GM20431 (cell line): Measurements from ENCODE around the gene MBD3.
"Not testable (repeated sequence)": the region's sequence is repeated elsewhere in the genome, so short reads cannot be mapped to it uniquely, and the experiment has no call there.

Experiments
- in situ Hi-C: fragments of 300-500 bp; cut with MseI, MboI; formaldehyde crosslinking; loops from one replicate; pipeline ENCODE4 v1.15.0; 2020; ENCODE audit warnings: low sequenced_read_pairs; ENCODE audit not compliant: unreplicated experiment

MBD3 gene, protein sequence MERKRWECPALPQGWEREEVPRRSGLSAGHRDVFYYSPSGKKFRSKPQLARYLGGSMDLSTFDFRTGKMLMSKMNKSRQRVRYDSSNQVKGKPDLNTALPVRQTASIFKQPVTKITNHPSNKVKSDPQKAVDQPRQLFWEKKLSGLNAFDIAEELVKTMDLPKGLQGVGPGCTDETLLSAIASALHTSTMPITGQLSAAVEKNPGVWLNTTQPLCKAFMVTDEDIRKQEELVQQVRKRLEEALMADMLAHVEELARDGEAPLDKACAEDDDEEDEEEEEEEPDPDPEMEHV

DNA sequence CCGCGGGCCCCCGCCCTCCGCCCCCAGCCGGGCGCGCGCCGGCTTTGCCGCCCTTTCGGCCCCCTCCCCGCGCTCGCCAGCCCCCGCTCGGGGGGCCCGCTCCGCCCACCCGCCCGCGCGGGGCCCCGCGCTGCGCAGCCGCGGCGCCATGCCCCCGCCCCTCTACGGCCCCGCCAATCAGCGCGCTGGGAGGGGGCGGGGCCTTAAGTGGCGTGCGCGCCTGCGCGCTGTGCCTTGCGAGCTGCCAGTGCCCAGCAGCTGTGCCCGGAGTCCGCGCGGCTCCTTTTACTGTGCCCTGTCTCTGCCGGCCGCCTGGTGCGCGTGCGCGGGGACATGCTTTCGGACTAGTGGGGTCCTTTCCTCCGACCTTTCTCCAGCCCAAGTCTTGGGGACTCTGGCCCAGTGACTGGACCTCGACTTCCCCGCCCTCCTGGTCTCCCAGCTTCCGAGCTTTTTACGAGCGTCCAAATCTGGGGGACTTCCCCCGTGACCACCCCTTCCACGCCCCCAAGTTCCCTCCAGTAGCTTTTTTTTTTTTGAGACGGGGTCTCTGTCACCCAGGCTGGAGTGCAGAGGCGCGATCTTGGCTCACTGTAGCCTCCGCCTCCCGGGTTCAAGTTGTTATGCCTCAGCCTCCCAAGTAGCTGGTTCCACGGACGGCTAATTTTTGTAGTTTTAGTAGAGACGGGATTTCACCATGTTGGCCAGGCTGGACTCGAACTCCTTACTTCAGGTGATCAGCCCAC is at the start of gene MBD3:
TSS of gene MBD3 (minus strand) at position 111 of the 746 bp plus-strand sequence. CDS start 234 bp downstream, outside the sequence.
- in situ Hi-C loops, result no loop called here

- in situ Hi-C loops, result not testable (repeated sequence)
Measured at GRCh38 chr19:1640893-1641448, 48.3 kb upstream of the MBD3 start.

- in situ Hi-C loops, result no loop called here
Measured at GRCh38 chr19:1636325-1637236, 43.9 kb upstream of the MBD3 start.

DNA sequence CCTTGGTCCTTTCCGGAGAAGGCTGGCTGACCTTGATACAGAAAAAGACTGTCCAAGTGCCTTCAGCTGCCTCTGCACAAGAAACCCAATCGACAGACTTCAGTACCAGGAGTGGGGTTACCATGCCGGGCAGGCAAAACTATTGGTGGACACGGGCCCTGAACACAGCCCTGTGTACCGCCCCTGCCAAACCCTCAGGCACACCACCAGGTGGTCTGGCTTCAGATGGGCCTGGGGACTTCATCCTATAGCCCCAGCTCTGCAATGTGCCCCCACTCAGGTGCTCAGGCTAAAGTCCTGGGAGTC is 42.2 kb upstream of the MBD3 start:
- in situ Hi-C loops, result no loop called here

- in situ Hi-C loops, result no loop called here
Measured at GRCh38 chr19:1634242-1634937, 41.7 kb upstream of the MBD3 start.

- in situ Hi-C loops, result no loop called here
Measured at GRCh38 chr19:1633269-1633826, 40.7 kb upstream of the MBD3 start.

DNA sequence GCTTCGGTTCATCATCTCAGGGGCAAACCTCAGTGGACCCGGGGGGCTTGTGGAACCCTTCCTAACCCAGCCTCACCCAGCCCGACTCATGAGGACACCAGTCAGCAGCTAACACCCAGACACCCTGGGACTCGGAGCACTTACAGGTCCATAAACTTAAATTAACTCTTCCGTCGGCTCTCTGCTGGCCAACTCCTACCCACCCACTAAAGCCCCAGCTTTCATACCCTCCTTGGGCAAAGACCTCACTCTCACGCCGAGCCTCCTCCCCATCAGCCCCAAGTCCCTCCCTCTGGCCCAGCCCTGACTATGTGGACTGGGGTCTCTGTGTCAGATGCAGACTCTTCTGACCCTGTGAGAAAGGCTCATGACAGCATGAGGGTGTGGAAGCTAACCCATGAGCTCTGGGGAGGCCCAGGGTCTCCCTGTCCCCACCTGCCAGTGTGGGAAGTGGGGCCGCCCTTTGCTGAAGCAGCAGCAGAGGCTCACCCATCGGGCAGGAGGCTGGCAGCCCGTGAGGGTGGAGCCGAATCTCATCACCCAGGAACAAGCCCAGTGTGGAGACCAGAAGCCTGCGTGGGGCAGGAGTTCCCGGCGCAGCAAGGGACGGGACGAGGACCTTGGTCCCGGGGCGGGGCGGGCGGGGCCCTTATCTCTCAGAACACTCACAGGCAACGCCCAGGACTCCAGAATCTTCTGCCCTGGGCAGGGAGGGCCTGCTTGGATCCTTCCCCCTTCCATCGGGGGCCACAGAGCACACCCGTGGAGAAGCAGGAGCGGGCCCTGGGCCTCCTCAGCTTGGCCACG is 40.0 kb upstream of the MBD3 start:
- in situ Hi-C loops, result no loop called here

DNA sequence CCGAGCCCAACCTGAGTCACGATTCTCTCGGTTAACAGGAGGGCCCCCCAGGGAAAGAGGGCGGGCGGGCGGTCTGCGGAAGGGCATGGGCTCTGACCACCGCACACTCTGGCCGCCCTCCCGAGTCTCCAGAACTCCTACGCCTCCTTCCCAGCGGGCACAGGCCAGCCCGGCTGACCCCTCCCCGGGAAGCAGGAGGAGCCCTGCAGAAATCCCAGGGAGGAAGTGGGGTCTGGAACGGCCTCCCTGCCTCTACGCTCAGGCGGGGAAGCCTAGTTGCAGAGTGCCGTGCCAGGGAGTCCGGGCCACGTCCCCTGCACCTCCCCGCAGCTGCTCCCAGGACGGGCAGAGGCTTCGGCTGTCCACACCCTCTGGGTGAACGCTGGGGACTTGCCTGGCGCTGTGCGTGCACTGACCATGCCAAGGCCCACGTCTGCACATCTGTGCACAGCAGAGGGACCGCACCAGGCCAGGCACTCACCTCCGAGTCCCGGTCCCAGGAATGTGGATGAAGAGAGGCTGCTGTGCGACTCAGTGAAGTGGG is 39.0 kb upstream of the MBD3 start:
- in situ Hi-C loops, result no loop called here

- in situ Hi-C loops, result no loop called here
Measured at GRCh38 chr19:1630811-1631210, 38.1 kb upstream of the MBD3 start.

- in situ Hi-C loops, result no loop called here
Measured at GRCh38 chr19:1630012-1630411, 37.3 kb upstream of the MBD3 start.

GRCh38 chr19:1629256-1629808 is 36.7 kb upstream of the MBD3 start:
- in situ Hi-C loops, result no loop called here

DNA sequence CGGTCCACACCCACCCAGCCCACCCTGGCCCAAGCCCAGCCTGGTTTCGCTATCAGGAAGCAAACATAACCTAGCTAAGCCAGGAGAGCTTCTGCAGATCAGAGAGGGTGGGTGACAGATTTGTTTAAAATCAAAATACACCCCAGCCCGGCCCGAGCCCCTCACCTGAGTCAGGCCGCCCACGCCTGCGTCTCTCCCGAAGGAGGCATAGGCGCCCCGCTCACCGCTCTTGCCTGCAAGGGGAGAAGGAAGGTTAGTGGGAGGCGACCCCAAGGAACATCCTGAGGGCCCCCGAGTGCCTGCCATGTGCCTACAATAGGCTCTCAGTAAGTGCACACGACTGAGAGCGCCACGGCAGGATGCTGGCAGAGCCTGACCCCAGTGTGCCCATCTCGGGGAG is 34.5 kb upstream of the MBD3 start:
- in situ Hi-C loops, result no loop called here

- in situ Hi-C loops, result no loop called here
Measured at GRCh38 chr19:1626417-1627010, 33.8 kb upstream of the MBD3 start.

DNA sequence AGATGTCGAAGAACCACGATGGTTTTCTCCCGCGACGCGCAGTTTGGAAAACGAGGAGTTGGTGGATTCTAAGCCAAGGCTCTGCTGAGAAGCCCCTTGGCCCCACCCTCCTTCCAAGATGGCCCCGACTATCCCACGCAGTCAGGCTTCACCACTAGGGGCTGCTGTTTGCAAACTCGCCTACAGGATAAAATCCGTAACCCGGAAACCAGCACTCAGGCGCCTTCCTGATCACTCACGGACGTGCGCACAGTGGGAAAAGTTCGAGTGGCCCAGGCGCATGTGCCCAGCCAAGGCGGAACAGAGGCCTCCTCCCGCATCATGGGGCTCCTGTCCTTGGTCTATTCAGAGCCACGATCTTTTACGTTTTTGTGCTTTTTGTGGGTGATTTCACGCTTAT is 31.8 kb upstream of the MBD3 start:
- in situ Hi-C loops, result no loop called here

GRCh38 chr19:1622541-1622940 is 29.9 kb upstream of the MBD3 start:
- in situ Hi-C loops, result no loop called here

- in situ Hi-C loops, result no loop called here
Measured at GRCh38 chr19:1622007-1622406, 29.3 kb upstream of the MBD3 start.

DNA sequence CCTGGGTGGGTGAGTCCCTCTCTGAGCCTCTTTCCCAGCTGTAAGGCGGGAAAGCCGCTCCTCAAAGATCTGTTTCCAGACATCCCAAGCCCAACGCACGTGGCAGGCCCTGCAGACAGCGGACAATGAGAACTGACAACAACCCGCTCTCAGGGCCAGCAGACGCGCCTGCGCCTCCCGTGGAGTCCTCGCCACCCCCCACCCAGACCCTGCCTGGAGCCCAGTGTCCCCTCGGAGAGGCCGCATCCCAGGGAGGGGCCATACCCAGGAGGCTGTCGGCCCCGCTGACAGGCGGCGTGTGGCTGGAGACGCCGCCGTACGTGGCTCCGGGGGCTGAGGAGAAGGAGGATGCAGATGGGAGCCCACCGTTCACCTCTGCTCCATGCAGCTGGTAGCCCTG is 28.9 kb upstream of the MBD3 start:
- in situ Hi-C loops, result no loop called here

DNA sequence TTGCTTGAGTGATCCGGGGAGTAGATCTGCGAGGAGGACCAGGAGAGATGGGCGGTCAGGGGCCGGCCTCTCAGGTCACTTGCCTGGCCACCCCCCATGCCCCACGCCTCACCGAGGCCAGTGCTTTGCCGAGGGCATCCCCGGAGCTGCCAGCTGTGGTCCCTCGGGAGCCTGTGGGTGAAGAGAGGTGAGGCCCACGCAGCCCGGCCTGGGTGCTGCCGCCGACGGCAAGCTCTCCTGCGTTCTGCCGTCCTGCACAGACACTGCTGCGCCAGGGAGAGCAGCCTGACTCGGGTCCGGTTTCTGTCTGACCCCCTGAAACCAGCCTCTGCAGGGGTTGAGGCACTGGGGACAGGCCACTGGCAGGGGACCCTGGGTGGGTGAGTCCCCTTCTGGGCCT is 28.4 kb upstream of the MBD3 start:
- in situ Hi-C loops, result no loop called here
